GM18519 (cell line): Measurements from ENCODE around the gene BARX1.
"Not testable (repeated sequence)": the region's sequence is repeated elsewhere in the genome, so short reads cannot be mapped to it uniquely, and the experiment has no call there.

Experiments
- ATAC-seq: cut with Tn5 transposase; IDR thresholded peaks from one replicate; pipeline ENCODE4 v1.9.1; 2021; ENCODE audit warnings: mild to moderate bottlenecking, moderate library complexity; ENCODE audit not compliant: unreplicated experiment, low FRiP score

BARX1 gene, protein sequence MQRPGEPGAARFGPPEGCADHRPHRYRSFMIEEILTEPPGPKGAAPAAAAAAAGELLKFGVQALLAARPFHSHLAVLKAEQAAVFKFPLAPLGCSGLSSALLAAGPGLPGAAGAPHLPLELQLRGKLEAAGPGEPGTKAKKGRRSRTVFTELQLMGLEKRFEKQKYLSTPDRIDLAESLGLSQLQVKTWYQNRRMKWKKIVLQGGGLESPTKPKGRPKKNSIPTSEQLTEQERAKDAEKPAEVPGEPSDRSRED

DNA sequence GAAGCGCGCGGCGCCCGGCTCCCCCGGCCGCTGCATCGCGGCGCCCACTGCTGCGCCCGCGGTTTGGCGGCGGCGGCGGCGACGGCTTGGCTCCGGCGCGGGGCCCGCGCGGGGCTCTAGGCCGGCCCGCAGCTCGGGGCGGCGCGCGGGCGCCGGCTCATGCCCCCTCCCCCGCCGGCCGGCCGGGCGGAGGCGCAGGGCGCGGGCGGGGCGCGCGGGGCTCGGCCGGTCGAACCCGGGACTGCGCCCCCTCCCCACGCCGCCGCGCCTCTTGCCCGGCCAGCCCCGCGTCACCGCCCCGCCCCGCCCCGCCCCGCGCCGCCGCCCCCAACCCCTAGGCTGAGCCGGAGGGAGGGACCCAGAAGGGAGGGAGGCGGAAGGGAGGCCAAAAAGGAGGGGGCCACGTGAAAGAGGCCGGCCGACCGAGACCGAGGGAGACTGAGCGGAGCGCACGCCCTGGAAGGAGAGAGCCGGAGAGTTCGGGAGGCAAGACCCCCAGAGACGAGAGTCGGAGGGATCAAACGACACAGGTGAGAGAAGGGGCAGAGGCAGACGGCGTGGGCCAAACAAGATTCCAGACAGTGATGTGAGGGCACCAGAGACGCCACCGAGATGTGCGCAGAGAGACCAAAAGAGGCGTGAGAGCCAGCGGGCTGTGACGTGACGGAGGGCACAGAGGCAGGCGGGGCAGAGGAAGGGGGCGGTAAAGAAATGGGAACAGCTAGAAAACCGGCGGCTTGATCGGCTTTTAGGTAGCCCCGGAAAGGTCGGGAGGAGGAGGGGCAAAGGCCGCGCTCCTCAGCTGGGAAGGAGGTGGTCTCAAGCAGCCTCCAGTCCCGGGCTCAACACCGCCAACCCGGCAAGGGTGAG, at the start of gene BARX1:
Gene BARX1 (minus strand): TSS at position 245 of the 870 bp plus-strand sequence. CDS start 209 bp downstream, at position 36.
- ATAC-seq = no peak

DNA sequence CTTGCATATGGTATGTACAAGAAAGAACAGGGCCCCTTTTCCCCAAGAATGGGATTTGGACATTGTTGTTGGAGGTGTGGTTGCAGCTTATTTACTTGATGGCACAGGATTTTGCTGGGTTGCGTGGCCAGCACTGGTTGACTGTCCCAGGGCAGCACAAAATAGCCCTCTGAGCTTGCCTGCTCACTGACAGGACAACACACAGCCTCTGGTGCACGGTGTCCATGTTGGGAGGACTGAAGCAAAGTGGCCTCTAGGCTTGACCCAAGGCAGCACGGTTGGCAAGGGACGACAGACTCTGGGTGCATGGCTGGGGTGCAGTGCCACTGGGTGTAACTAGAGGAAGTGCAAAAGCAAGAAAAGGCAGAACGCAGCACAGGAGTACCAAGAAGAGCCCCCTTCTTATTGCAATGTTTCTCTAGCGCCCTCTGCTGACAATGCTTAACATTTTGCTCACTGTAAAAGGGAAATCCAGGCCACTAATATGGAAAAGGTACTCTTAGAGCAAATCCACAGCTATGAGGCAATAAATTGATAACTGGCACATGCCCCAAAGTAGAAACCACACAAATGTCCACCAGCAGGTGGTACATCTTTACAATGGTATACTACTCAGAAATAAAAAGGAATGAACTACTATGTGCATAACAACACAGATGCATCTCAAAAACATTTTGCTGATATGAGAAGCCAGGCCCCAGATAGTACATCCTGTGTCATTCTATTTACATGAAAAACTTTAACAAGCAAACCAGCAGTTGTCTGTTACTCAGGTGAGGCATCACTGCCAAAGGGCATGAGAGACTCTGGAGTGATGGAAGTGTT, 47.4 kb upstream of the BARX1 start:
- ATAC-seq = no peak

DNA sequence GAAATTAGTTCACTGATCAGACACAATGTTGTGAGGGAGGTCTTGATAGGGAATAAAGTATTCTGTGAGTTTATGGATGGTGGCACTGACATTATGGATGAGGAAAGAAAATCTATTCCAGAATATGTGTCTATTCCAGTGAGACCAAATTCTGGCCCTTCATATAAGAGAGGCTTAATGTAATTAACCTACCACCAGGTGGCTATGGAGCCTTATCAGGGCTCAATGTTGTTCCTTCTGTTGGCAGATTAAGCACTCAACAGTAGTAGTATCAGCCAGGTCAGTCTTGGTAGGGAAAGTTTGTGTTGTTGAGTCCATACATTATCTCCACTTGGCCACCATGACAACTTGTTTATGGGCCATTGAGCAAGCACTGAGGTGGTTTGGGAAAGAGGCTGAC, 41.7 kb upstream of the BARX1 start:
- no peak for ATAC-seq

DNA sequence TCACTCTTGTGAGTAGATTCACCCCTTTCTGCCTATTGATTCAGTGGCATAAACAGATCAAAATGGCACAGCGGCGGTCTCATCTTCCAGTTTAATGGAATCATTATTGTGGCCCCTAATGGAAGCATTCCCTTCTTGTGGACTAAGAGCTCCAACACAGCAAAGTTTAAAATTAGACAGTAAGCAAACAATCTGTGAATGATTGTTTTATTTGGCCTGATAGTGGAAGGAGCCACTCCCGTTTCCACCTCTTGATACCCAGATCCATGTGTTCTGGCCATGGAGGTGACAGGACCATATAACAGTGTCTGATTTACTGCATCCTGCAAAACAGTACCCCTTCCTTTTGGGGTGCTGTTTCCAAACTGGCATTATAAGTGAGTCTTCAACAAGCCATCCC, 41.2 kb upstream of the BARX1 start:
- no peak for ATAC-seq

DNA sequence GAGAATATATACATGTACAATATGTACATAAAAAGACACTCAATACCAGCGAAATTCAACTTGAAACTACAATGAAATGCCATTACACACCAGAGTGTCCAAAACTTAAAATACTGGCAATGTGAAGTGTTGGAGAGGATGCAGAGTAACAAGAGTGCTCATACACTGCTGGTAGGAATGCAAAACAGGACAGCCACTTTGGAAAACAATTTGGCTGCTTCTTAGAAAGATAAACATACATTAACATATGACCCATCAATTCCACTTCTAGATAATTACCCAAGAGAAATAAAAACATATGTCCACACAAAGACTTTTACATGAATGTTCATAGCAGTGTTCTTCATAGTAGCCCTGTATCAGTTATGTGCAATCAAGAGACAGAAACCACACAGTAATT, 39.4 kb upstream of the BARX1 start:
- no peak for ATAC-seq

DNA sequence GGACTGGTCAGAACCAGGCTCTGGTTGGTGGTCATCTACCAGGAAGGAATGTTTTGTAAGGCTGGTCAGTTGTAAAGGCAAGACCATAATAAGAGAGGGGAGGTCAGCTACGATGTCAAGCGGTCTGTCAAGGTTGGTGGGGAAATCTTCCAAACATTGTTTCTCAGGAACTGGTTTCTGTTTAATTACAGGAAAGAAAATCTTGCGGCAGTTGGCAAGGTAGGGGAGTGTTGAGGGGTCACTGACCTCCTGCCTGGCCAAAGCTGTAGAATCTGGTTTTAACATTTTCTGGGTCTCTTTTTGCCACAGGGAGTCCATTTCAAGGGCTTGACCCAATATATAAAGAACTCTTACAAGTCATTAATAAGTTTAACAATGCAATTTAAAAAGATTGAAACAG, 39.0 kb upstream of the BARX1 start:
- no peak for ATAC-seq

DNA sequence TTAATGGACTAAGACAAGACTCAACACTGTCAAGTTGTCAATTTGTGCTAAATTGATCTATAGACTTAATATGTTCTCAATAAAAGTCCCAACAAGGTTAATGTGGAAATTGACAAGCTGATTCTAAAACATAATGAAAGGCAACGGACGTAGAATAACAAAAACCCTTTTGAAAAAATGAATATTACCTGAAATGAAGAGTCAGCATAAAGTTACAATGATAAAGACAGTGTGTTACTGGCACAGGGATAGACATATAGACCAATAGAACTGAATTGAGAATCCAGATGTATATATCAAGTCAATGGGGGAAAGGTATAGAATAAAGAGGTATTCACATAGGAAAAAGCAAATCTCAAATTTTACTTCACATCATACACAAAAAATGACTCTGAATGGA, 37.7 kb upstream of the BARX1 start:
- no peak for ATAC-seq

DNA sequence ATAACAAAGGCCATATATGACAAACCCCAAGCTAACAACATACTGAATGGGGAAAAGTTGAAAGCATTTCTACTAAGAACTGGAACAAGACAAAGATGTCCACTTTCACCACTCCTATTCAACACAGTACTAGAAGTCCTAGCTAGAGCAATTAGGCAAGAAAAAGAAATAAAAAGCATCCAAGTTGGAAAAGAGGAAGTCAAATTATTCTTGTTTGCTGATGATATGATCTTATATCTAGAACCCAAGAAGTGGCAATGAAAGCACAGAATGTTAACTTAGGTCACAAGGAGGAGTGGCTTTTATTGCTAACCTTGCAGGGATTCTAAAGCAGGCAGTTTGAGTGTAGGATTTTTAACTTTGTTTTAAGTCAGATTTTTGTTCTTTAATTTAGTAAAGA, 35.3 kb upstream of the BARX1 start:
- ATAC-seq = no peak

DNA sequence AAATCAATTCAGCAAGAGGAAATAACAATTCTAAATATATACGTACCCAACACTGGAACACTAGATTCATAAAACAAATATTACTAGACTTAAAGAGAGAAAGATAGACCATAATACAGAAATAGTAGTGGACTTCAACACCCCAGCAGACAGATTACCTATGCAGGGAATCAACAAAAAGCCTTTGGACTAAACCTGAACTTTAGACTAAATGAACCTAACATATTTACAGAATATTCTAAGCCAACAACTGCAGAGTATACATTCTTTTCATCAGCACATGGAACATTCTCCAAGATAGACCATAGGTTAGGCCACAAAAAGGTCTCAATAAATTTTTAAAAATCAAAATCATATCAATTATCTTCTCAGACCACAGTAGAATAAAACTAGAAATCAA, 32.9 kb upstream of the BARX1 start:
- no peak for ATAC-seq

DNA sequence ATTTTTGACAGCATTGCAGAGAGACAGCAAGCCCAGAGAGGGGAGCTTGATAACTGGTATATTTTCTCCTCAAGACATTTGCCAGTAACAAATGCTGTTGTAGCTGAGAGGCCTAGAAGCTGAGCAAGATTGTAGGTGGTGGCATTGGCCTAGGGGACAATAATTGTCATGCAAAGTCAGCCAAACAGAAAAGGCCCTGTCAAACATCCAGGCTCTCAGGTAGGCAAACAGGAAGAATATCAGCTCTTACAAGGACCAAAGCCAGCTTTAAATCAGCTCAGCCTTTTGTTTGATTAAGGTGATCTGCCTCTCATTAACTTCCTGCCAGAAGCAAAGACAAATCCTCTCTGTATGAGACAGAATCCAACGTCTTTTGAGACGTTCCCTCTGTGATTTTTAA, 29.7 kb upstream of the BARX1 start:
- no peak for ATAC-seq

DNA sequence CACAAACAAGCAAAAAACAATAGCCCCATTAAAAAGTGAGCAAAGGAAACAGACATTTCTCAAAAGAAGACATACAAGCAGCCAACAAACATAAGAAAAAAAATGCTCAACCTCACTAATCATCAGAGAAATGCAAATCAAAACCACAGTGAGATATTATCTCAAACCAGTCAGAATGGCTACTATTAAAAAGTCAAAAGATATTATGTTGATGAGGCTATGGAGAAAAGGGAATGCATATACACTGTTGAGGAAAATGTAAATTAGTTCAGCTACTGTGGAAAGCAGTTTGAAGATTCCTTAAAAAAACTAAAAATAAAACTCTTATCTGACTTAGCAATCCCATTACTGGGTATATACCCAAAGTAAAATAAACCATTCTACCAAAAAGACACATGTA, 28.7 kb upstream of the BARX1 start:
- ATAC-seq = no peak

DNA sequence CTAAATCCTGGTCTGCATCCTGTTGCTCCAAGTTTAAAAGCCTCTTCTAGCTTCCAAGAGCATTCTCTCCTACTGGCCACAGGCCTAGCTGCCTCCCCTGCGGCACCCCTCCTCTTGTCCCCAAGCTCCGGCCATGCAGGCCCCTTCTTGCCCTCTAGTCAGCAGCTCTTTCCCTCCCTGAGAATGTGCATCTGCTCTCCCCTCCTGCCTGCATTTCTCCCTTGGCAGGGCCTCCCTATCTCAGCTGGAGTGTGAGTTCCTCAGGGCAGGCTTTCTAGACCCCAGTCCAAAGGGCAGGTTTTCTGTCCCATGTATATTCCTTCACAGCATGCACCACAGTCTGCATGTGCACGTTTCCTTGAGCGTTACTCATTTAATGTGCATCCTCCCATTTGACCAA, 24.6 kb upstream of the BARX1 start:
- ATAC-seq = no peak

DNA sequence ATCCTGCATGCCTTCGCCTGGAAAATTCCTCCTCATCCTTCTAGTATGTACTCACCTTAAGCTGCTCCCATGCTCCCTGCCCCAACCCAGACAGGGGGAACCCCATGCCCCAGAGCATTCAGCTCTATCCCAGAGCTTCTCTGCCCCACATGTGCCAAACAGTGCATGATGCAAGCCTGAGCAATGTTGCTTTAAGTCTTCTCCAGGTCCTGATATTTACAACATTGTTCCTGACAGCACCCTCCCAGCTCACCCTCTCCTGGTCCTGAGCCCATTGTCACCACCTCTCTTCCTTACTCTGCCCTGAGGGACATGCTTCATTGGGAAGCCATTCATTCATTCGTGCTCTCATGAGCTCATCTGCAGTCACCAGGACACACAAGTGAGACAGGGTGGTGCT, 23.4 kb upstream of the BARX1 start:
- ATAC-seq = no peak

DNA sequence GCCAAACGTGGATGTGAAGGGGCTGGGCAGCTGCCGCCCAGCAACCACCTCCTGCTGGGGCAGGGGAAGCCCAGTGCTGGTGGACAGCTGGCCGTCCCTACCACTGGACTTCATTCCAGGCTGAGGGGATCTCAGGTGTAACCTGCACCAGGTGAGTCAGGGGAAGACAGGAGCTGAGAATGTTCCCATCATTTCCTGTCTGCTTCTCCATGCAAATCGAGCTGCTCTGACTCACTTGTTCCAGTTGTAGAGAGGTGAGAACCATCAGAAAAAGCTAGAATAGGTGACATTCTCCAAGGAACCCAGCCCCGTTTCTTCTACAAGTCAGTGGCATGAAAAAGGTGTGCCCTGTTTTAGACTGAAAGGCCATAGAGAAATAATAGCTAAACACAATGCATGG, 21.8 kb upstream of the BARX1 start:
- no peak for ATAC-seq

DNA sequence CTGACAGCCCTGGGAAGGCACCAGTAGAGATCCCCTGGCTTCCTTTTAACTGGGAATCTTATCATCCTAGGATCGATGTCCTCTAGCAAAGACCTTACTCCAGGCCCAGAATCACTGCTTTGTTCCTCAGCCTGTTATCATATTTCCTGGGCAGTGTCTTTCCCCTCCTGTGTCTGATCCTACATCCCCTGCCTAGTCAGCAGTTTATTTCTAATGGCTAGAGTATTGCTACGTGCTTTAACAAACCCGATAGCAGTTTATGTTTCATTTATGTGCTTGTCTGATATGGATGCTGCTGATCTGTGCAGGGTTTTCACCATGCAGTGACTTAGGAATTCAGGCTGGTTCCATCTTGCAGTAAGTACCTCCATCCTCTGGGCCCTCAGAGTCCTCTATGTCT, 20.9 kb upstream of the BARX1 start:
- no peak for ATAC-seq

DNA sequence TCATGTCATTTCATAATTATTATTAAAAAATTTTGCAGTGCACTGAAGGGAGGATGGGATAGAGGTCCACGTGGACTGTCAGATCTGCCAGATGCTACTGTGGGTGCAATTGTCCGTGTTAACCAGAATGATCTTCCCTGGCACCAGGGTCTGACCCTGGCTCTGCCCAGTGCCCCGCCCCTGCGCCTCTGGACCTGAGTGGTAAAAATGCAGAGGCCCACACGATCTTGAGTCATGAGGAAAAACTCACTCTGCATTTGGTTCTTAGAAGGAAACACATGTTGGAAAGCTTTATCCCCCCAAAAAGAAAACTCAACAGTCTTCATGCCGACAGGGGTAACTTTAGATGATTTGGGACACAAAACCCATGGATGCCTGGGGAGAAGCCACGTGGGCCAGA, 20.1 kb upstream of the BARX1 start:
- no peak for ATAC-seq

DNA sequence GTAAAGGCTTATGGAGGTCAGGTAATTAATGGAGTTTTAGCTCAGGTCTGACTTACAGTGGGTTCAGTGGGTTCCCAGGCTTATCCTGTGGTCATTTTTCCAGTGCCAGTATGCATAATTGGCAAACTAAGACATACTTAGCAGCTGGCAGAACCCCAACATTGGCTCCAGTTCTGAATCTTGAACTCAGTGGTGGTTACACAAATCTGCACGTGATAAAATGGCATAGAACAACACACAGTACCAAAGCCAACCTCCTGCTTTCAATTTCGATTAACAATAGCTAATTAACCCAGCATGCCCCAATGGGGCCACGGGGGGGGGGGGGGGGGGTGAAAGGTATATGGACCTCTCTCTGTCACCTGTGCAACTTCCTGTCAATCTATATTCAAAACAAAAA, 19.0 kb upstream of the BARX1 start:
- no peak for ATAC-seq

DNA sequence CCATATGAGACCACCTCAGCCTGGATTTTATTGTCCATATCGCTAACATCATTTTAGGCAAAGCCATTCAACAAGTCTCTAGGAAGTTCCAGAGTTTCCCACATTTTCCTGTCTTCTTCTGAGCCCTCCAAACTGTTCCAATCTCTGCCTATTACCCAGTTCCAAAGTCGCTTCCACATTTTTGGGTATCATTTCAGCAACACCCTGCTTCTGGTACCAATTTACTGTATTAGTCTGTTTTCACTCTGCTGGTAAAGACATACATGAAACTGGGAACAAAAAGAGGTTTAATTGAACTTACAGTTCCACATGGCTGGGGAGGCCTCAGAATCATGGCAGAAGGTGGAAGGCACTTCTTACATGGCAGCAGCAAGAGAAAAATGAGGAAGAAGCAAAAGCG, 17.5 kb upstream of the BARX1 start:
- not testable (repeated sequence) for ATAC-seq

DNA sequence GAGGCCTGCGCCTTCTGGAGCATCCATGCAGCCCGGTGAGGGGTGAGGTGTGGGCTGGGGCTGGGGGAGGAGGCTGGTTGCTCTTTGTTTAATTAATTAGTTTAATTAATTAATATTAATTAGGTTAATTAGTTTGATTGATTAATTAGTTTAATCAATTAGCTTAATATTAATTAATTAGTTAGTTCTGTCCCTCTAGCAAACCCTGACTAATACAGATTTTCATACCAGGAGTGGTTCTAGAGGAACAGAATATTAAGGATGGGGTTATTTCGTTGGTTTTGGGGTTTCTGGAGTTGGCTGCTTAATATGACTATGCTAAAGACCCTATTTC, 14.1 kb upstream of the BARX1 start:
- ATAC-seq = no peak

DNA sequence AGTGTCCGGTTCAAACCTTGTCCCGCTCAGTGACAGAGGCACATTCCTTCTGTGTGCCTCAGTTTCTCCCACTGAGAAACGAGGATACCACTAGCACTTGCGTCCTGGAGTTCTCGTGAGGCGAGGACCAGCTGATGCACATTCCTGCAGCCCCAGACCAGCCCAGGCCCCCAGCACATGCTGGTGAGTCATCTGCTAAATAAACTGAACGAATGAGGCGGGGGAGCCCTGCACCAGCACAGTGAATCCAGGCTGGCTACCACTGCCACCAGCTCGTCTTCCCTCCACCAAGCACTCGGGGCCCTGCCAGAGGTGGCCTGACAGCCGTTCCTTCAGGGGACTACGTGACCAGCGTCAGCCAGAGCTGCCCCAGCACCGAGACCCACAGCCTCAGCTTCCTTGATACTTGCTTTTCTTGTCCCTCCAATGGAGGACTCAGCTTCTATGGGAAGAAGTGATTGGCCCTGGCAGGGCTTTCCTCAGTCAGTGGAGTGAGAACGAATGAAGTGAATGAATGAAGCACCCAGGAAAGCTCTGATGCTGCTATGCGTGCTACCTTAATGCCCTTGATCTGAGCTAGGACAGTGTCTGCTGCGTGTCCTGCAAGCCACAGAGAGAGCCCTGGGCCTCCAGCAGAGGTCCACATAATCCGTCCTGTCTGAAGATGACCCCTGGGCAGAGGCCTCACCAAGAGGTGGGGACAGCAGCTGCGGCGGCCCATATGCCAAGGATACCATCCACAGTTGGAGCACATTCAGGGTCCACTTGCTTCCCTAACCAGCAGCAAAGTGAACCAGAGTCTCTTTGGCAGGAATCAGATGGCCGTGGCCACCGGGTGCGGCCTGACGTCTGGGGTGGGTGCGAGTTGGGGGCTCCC, 13.5 kb upstream of the BARX1 start:
- no peak for ATAC-seq
